HS-5 (cell line): Measurements from ENCODE around the gene PNMA5.
A peak's percentile ranks its signal among the peaks of the same experiment; 100 is the strongest.

Experiments
- DNase-seq: peaks from one replicate; pipeline ENCODE4 v3.0.0-alpha.2; 2012; ENCODE audit warnings: low read depth

PNMA5 gene

DNA sequence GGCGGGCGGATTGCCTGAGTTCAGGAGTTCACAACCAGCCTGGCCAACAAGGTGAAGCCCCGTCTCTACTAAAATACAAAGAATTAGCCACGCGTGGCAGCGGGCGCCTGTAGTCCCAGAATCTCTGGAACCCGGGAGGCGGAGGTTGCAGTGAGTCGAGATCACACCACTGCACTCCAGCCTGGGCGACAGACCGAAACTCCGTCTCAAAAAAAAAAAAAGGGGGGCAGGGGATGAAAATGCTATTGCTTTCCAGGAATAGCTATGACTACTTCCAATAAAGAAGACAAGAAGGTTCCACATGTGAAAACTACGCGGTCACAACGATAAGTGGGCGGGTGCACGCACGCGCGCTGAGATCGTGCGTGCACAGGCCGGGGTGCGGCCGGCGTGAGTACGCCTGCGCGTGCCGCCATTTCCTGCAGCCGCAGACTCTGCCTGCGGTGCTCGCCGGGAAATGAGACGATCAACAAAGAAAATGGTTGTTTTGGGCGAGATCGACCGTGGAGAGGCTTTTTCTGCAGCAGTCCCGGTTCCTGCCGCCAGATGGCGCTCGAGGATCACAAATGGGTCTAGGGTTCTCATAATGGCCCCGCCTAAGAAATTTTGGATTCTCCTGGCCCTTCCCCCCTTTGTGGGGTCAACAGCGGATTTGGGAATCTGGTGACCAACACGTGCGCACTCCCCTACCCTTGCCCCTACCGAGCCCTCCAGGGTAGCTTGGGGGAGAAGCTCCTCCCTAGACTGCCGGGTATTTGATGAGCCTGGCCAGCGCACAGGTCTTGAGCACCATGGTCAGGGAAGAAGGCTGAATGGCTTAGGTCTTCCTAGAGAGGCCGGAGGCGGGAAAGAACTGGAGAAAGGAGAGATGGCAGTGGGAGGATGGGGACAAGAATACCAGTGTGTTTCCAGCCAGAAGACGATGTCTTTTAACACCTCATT, 35.1 kb downstream of the PNMA5 start:
- peak; percentile 64 for DNase-seq

DNA sequence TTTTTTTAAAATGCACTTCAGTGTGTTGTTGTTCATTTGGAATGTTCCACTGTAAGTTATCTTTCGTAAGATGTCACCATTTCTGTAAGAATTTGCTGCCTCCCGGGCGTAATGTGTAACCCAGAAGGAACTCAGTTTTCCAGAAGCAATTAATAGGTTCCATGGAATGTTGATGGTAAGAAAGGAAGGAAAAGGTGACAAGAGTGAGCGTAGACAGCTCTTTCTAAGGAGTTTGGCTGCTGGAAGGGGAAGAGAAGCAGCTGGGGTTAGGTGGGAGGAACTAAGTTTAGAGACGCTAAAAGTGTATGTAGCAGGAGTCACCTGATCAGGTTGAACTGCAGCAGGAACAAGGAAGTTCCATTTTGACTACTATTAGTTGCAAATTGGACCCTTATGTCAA, 35.9 kb downstream of the PNMA5 start:
- DNase-seq, result no peak

DNA sequence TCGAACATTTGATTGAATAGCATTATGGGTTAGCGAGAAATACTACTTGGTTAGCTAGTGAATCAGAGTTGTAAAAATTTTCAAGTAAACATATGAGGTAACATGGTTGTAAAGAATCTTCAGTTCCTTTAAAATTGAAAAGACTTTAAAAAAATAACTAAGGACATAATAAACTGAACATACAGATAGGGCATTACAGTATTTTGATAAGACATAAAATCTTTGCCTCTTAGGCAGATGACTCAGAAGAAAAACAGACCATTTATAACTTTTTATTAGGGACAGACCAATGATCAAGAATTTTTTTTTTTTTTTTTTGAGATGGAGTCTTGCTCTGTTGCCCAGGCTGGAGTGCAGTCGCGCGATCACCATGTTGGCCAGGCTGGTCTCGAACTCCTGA, 43.1 kb downstream of the PNMA5 start:
- DNase-seq, result no peak

DNA sequence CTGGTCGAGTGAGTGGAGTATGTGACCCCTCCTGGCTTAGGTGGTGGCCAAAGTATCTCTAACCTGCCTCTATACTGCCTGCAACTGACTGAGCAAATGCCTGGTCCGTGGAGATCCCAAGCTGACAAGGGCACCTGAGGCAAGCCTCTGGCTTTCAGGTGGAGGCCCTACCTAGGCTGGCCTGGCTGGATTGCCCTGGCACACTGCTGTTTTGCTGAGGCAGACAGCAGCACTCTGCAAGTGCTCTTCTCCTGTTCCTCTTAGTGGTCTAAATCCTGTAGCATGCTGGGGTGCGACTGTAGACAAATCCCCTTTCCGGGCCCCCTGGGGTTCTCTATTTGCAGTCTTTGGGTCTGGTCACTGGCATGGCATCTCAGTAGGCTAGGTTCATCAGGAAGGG, 44.8 kb downstream of the PNMA5 start:
- DNase-seq, result no peak

DNA sequence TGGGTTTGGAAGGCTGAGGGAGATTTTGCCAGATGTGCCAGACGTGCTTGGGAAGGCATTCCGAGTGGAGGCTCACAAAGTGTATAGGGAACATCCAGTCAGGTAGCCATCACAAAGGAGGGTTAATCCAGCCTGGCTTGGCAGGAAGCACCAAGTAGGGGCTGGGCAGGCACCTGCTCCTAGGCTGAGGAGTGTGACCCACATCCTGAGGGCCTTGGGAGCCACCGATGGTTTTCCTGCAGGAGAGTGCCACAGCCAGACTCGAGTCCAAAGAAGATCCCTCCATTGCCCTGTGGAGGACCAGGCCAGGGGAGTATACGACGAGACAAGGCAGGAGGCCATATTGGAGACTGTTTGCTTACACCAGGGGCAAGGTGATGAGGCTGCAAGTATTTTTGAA, 47.2 kb downstream of the PNMA5 start:
- no peak for DNase-seq

DNA sequence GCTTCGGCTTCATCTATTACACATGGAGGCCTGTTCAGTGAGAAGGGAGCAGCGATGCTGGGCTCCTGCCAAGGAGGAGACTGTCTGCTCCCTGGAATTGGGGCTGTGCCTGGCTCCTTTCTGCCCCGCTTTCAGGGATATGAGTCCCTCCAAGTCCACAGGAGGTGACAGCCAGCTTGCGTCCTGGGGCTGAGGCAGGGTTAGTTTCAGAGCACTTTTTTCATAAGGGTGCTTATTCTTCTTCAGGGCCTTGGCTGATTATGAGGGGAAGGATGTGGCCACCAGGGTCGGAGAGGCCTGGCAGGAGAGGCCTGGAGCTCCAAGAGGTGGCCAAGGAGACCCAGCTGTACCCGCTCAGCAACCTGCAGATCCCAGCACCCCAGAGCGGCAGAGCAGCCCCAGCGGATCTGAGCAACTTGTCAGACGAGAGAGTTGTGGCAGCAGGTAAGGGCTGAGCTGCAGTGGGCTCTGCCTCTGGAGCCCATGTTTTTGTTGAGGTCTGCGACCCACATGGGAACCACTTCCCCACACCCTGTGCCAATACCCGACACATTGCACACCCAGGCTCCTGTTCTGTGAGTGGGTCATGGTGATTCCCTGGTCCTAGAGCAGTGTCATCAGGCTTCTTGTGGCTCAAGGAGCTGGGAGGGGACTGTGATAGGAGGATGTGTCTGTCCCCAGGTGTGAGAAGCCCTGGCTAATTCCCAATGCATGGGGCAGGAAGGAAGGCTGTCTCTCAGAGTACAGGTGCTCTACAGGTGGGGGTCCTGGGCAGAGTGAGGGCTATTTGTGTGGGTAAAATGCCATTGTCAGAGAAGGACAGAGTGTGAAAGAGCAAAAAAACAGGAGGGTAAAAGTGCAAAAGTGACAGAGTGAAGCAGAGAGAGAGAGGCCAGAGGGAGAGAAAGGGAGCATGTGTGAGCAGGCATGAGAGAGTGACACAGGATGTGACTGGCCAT, 48.6 kb downstream of the PNMA5 start:
- no peak for DNase-seq

DNA sequence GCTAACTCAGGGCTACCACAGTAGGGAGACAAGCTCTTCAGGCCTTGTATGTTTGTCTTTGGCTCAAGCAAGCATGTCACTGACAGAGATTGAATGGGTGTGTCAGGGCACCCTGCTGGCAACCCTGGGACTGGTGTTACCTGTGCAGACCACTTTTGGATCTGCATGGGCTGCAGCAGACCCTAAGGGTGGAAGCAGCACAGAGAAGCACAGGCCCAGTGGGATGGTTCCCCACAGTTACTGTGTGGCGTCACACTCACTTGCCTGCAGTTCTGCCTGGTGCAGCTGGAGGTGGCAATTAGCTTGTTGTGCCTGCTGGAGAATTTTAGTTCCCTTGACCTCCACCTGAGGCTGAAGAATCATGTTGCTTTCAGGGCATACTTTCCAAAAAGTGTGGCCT, 50.1 kb downstream of the PNMA5 start:
- no peak for DNase-seq

DNA sequence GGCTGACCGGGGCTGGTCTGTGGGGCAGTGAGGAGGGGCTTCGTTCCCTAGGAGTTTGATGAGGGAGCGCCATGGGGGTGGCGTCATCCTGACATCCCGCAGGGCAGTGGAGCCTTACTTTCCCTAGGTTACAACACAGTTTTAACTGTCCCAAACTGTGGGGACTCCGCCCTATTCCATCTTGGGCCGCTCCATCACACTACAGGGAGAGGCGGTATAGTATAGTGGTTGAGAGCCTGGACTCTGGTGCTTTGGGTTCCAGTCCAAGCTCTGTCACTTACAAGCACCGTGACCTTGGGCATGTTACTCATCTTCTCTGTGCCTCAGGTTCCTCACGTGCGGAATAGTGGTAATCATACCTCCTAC, 51.9 kb downstream of the PNMA5 start:
- no peak for DNase-seq

DNA sequence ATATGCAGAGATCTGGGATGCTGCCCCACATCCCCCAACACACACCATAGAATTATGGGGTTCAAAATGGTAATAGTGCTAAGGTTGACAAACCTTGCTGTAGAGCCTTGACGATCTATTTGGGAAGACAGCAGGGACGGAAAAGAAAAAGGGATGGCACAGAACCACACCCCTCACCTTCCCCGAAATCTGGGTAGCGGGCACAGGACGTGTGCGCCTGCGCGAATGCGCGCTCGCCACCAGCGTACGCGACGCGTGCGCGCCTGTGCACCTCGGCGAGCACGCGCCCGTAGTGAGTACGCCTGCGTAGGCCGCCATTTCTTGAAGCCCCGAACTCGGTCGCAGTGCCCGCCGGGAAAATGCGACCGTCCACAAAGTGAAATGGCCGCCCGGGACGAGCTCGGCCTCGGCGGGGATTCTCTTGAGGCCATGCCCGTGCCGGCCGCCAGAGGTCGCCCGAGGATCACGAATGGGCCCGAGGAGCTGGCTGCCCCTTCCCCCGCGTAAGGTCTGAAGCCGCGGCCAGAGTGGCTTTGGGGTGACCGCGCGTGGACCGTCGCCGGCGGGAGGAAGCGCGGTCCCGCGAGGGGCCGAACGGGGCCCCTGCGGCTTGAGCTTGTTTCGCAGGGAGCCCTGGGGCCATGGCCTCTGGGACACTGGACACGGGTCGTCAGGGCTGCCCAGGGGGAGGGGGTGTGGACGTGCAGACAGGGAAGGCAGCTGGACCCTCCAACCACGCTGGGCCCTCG, 52.4 kb downstream of the PNMA5 start:
- DNase-seq, result peak; percentile 42
